Endothelial cell (in vitro differentiated cells): Measurements from ENCODE around the gene TCN1. TPM values are rescaled to one million over a fixed set of nuclear protein-coding genes. Genes with fewer than 3 reads are reported as not detected.
A peak's percentile ranks its signal among the peaks of the same experiment; 100 is the strongest.
"Not testable (repeated sequence)": the region's sequence is repeated elsewhere in the genome, so short reads cannot be mapped to it uniquely, and the experiment has no call there.

Source experiments
- DNase-seq: peaks from one replicate; pipeline ENCODE4 v3.0.0; 2021; ENCODE audit warnings: low spot score
- H3K27ac Mint-ChIP-seq: one replicate; pipeline ENCODE4 v1.8.0; 2021; ENCODE audit warnings: mixed read lengths, inconsistent platforms; ENCODE audit not compliant: unreplicated experiment
- H3K27me3 Mint-ChIP-seq: one replicate; pipeline ENCODE4 v1.8.0; 2021; ENCODE audit warnings: mild to moderate bottlenecking, moderate library complexity, mixed read lengths, inconsistent platforms; ENCODE audit not compliant: unreplicated experiment
- H3K36me3 Mint-ChIP-seq: one replicate; pipeline ENCODE4 v1.8.0; 2021; ENCODE audit warnings: mild to moderate bottlenecking, low read depth, mixed read lengths, inconsistent platforms; ENCODE audit not compliant: unreplicated experiment
- H3K4me1 Mint-ChIP-seq: one replicate; pipeline ENCODE4 v1.8.0; 2021; ENCODE audit warnings: mild to moderate bottlenecking, mixed read lengths, inconsistent platforms; ENCODE audit not compliant: unreplicated experiment
- H3K4me3 Mint-ChIP-seq: one replicate; pipeline ENCODE4 v1.8.0; 2021; ENCODE audit warnings: mild to moderate bottlenecking, mixed read lengths, inconsistent platforms; ENCODE audit not compliant: unreplicated experiment
- H3K9me3 Mint-ChIP-seq: one replicate; pipeline ENCODE4 v1.8.0; 2021; ENCODE audit warnings: mixed read lengths, inconsistent platforms; ENCODE audit not compliant: unreplicated experiment
- total RNA-seq: library from RNA; stranded (reverse); fragmentation: NEBNext Ultra II Directional; extraction: Animal tissue kit (Norgen Biotek cat#: 25700); gene quantifications from one replicate; pipeline ENCODE4 v1.2.1, GENCODE V29; 2021; ENCODE audit not compliant: unreplicated experiment
- TF ChIP-seq, protein P1 (sequence below): fragments of 200-600 bp; sonication (generic); IDR thresholded peaks from one replicate; pipeline ENCODE4 v1.5.0; 2021; ENCODE audit warnings: antibody characterized with exemption; ENCODE audit not compliant: unreplicated experiment

TCN1 gene
- total RNA-seq, 1 donor from 2014 or later = not detected

DNA sequence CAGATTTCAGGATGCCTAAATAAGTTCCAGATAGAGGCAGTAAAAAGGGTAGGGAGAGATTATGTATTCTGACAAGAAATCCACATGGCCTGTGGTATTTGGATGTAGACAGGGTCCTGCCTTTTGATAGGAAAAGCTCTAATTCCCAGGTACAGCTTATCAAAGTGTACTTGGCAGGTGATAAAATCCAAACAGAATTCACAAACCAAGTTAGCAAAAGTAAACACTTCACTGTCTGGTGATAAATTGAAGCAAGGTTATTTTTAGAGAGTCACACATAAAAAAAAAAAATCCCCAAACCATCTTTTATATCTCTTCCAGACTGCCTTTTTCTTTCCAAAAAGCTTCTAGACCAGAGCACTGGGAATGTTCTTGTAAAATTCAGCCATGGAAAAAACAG lies 26.7 kb downstream of the TCN1 start:
- no peaks in the 10 kb centered on the region for H3K4me1 Mint-ChIP-seq
- TF ChIP-seq, protein P1, sequence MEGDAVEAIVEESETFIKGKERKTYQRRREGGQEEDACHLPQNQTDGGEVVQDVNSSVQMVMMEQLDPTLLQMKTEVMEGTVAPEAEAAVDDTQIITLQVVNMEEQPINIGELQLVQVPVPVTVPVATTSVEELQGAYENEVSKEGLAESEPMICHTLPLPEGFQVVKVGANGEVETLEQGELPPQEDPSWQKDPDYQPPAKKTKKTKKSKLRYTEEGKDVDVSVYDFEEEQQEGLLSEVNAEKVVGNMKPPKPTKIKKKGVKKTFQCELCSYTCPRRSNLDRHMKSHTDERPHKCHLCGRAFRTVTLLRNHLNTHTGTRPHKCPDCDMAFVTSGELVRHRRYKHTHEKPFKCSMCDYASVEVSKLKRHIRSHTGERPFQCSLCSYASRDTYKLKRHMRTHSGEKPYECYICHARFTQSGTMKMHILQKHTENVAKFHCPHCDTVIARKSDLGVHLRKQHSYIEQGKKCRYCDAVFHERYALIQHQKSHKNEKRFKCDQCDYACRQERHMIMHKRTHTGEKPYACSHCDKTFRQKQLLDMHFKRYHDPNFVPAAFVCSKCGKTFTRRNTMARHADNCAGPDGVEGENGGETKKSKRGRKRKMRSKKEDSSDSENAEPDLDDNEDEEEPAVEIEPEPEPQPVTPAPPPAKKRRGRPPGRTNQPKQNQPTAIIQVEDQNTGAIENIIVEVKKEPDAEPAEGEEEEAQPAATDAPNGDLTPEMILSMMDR = no peak
- H3K36me3 Mint-ChIP-seq = no peaks in the 10 kb centered on the region
- no peak overlapping the region for H3K27ac Mint-ChIP-seq
- H3K4me3 Mint-ChIP-seq = no peak overlapping the region
- DNase-seq = no peak
- no peaks in the 10 kb centered on the region for H3K9me3 Mint-ChIP-seq
- H3K27me3 Mint-ChIP-seq = no peaks in the 10 kb centered on the region

DNA sequence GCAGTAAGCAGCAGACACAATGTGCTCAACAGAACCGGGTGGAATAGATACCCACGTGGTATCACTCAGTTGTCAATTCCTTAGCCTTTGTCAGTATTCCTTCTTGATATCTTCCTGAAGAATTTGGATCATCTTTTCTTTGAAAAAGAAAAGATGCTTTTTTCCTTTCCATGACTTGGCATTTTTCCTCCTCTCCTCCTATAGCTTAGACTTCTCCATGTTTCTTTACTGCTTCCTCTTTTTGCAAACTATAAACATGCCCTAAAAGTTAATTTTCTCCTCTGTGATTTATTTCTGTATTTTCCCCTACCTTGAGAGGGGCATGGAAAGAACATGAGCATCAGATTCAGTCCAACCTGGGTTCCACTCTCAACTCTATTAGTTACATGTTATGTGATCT lies 32.7 kb downstream of the TCN1 start:
- Mint-ChIP-seq H3K36me3 (no peaks in the 10 kb centered on the region), H3K4me3 (no peak overlapping the region), H3K27me3 (peaks cover 1% of the 10 kb centered on the region), H3K27ac (no peak overlapping the region), H3K4me1 (no peaks in the 10 kb centered on the region), H3K9me3 (no peaks in the 10 kb centered on the region)
- TF ChIP-seq, protein P1 = no peak
- DNase-seq = no peak

DNA sequence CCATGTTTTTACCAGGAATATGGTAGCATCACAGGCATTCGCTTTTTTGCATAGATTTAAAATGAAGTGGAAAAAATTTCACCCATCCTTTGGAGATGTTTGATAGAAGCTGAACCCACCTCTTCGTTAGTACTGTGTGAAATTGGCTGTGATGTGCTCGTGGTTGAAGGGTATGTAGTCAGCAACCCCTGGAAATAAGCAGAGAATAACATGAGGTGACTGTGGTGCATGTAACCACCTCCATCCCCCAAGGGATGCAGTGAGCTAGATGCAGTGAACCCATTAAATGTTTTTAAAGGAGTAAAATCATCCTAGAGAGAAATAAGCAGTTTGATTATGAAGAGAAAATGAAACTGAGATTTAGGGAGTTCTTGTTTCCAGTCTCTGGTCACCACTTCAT lies 36.9 kb downstream of the TCN1 start:
- H3K27ac Mint-ChIP-seq = no peak overlapping the region
- no peaks in the 10 kb centered on the region for H3K36me3 Mint-ChIP-seq
- H3K4me1 Mint-ChIP-seq = peaks cover 3% of the 10 kb centered on the region
- TF ChIP-seq, protein P1 = no peak
- peaks cover 1% of the 10 kb centered on the region for H3K27me3 Mint-ChIP-seq
- H3K4me3 Mint-ChIP-seq = no peak overlapping the region
- no peaks in the 10 kb centered on the region for H3K9me3 Mint-ChIP-seq
- no peak for DNase-seq

DNA sequence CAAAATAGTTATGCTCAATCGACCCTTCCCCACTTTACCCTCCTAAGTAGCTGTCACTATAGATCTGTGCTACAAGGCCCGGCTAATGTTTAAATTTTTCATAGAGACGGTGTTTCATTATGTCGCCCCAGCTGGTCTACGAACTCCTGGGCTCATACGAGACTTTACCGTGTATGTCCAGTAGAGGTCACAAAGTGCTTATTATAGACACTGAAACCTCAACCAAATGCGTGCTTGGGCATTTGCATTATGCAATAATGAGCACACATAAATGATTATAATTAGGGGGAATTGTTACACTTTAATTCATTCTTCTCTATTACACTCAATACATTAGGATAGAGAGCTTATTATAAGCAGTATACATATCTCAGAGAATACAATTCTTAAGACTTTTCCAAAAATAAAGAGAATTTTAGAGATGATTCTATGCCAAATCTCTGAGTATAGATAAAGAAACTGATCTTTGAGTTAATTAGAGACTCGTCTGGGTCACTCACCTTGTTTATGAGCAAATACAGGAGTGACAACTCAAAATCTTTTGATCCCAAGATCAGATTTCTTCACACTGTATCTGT lies 43.2 kb downstream of the TCN1 start:
- TF ChIP-seq, protein P1 = peak; percentile 35
- Mint-ChIP-seq H3K27ac (no peak overlapping the region), H3K27me3 (peaks cover 4% of the 10 kb centered on the region), H3K4me1 (peaks cover 13% of the 10 kb centered on the region), H3K9me3 (no peaks in the 10 kb centered on the region), H3K36me3 (peaks cover 7% of the 10 kb centered on the region), H3K4me3 (no peak overlapping the region)
- DNase-seq = peak; percentile 34

DNA sequence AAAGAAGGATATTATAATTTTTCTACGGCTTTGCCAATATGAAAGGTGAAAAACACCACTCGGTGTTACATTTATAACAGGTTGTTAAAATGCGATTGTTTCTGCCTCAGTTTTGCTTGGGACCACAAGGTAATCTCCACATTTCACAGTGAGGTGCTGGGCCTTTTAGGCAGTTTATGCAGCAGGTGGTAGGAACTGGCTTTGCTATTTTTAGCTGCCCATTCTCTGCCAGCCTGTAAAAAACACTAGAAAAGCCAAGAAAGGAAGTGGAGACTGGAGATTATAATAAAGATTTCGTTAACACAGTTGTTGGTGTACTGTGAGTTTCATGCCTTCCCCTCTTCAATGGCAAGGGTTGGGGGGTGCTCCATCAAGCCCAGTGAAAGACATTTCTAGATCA lies 47.7 kb downstream of the TCN1 start:
- no peak for DNase-seq
- TF ChIP-seq, protein P1 = no peak
- Mint-ChIP-seq H3K4me3 (no peak overlapping the region), H3K9me3 (no peaks in the 10 kb centered on the region), H3K36me3 (peaks cover 7% of the 10 kb centered on the region), H3K4me1 (peaks cover 33% of the 10 kb centered on the region), H3K27me3 (peaks cover 4% of the 10 kb centered on the region), H3K27ac (no peak overlapping the region)

DNA sequence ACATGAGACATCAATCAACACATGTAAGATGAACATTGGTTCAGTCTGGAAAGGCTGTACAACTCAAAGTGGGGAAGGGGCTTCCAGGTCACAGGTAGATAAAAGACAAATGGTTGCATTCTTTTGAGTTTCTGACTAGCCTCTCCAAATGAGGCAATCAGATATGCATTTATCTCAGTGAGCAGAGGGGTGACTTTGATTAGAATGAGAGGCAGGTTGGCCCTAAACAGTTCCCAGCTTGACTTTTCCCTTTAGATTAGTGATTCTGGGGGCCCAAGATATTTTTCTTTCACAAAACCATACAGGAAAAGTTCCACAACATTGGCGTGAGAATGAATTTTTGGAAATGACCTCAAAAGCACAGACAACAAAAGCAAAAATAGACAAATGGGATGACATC lies 49.9 kb downstream of the TCN1 start:
- not testable (repeated sequence) for H3K27me3 Mint-ChIP-seq, H3K27ac Mint-ChIP-seq, DNase-seq, H3K4me3 Mint-ChIP-seq, H3K9me3 Mint-ChIP-seq, H3K36me3 Mint-ChIP-seq
- peaks cover 43% of the 10 kb centered on the region for H3K4me1 Mint-ChIP-seq
